ENCODE results near the gene LARGE1.

GRCh38 chr22:33894515-33894914 is 25.8 kb downstream of the LARGE1 start:
- TF ChIP-seq, protein P1, sequence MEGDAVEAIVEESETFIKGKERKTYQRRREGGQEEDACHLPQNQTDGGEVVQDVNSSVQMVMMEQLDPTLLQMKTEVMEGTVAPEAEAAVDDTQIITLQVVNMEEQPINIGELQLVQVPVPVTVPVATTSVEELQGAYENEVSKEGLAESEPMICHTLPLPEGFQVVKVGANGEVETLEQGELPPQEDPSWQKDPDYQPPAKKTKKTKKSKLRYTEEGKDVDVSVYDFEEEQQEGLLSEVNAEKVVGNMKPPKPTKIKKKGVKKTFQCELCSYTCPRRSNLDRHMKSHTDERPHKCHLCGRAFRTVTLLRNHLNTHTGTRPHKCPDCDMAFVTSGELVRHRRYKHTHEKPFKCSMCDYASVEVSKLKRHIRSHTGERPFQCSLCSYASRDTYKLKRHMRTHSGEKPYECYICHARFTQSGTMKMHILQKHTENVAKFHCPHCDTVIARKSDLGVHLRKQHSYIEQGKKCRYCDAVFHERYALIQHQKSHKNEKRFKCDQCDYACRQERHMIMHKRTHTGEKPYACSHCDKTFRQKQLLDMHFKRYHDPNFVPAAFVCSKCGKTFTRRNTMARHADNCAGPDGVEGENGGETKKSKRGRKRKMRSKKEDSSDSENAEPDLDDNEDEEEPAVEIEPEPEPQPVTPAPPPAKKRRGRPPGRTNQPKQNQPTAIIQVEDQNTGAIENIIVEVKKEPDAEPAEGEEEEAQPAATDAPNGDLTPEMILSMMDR (IDR thresholded peaks at IDR 0.05), result no peak
- TF ChIP-seq POLR2A (IDR thresholded peaks at IDR 0.05), result no peak

Measured in body of pancreas (tissue), 4 donors.